ENCODE measurements around the gene TDRD9.

Gene TDRD9

DNA sequence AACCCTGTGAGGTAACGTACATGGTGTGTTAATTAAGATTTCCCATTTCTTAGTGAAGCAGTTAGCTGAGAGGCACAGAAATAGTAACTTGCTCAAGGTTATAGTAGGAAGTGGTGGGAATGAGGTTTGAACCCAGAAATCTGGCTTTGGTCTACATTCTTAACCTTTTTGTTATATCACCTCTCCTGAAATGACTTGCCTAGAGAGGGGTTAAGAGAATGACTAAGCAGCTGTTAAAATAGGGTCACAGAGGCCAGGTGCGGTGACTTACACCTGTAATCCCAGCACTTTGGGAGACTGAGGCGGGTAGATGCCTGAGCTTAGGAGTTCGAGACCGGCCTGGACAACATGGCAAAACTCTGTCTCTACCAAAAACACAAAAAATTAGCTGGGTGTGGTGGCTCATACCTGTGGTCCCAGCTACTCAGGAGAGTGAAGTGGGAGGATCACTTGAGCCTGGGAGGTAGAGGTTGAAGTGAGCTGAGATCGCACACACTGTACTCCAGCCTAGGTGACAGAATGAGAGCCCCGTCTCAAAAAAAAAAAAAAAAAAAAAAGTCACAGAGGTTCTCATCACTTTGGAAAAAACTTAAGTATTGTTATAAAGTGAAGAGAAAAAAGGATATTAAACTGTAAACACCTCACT, 71.7 kb downstream of the TDRD9 start:
- H4K8ac ChIP-seq (ENCODE audit: low read depth, low read length), result no peak overlapping the region
- no peak overlapping the region for H3K4ac ChIP-seq (ENCODE audit: low read depth, low read length)
- no peak overlapping the region for H2BK120ac ChIP-seq (ENCODE audit: low read depth, low read length)
- H3K4me3 ChIP-seq (ENCODE audit: low read length), result no peak overlapping the region
- H3K56ac ChIP-seq (ENCODE audit: low read length), result no peak overlapping the region
- no peak overlapping the region for H3K4me2 ChIP-seq (ENCODE audit: low read length)
- H3K23ac ChIP-seq (ENCODE audit: low read length), result no peak overlapping the region
- H2BK5ac ChIP-seq (ENCODE audit: low read length), result no peak overlapping the region
- H3K27me3 ChIP-seq (ENCODE audit: insufficient read depth, low read length, poor library complexity), result no peaks in the 10 kb centered on the region
- H3K36me3 ChIP-seq (ENCODE audit: control insufficient read depth, insufficient read depth, low read length), result no peaks in the 10 kb centered on the region
- H2BK15ac ChIP-seq (replicated peaks; ENCODE audit: low read depth), result no peak overlapping the region
- no peak overlapping the region for H3K27ac ChIP-seq (ENCODE audit: low read depth, low read length)
- no CpG with 5 or more reads among the region's 7 CpGs for WGBS (ENCODE audit: extremely low coverage, insufficient coverage, low lambda C conversion rate)
- H3K18ac ChIP-seq (ENCODE audit: low read length), result no peak overlapping the region
- no peaks in the 10 kb centered on the region for H3K4me1 ChIP-seq (ENCODE audit: control insufficient read depth, low read depth, low read length)
- no peak overlapping the region for H3K9ac ChIP-seq (ENCODE audit: low read length)
- no peak overlapping the region for H2AK5ac ChIP-seq (ENCODE audit: low read length)
- no peak overlapping the region for H4K5ac ChIP-seq (ENCODE audit: low read length)
- H3K79me1 ChIP-seq (ENCODE audit: low read length), result no peaks in the 10 kb centered on the region
- H3K79me2 ChIP-seq (ENCODE audit: control insufficient read depth, insufficient read depth, low read length), result no peaks in the 10 kb centered on the region
- DNase-seq, result no peak

DNA sequence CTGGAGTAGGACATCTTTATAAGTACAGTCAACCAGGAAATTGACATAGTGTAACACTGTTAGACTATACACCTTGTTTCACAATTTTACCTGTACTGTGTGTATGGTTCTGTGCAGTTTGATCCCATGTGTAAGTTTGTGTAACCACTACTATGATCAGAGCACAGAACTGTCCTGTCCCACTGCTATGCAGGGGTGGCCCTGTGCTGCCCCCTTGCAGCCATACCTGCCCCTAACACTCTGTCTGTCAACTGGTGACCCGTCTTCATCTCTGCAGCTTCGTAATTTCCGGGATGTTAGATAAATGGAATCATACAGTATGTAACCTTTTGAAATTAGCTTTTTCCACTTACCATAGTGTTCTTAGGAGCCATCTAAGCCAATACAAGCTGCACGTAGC, 72.7 kb downstream of the TDRD9 start:
- Histone ChIP-seq H2BK120ac (ENCODE audit: low read depth, low read length) (no peak overlapping the region), H3K27ac (ENCODE audit: low read depth, low read length) (no peak overlapping the region), H3K4me3 (ENCODE audit: low read length) (no peak overlapping the region), H2BK5ac (ENCODE audit: low read length) (no peak overlapping the region), H3K36me3 (ENCODE audit: control insufficient read depth, insufficient read depth, low read length) (no peaks in the 10 kb centered on the region), H3K79me2 (ENCODE audit: control insufficient read depth, insufficient read depth, low read length) (no peaks in the 10 kb centered on the region), H3K56ac (ENCODE audit: low read length) (no peak overlapping the region), H3K4me2 (ENCODE audit: low read length) (no peak overlapping the region), H3K9ac (ENCODE audit: low read length) (no peak overlapping the region), H2AK5ac (ENCODE audit: low read length) (no peak overlapping the region), H3K79me1 (ENCODE audit: low read length) (no peaks in the 10 kb centered on the region), H4K8ac (ENCODE audit: low read depth, low read length) (no peak overlapping the region), H3K4ac (ENCODE audit: low read depth, low read length) (no peak overlapping the region), H3K27me3 (ENCODE audit: insufficient read depth, low read length, poor library complexity) (no peaks in the 10 kb centered on the region), H3K23ac (ENCODE audit: low read length) (no peak overlapping the region), H3K4me1 (ENCODE audit: control insufficient read depth, low read depth, low read length) (no peaks in the 10 kb centered on the region), H4K5ac (ENCODE audit: low read length) (no peak overlapping the region), H3K18ac (ENCODE audit: low read length) (no peak overlapping the region), H2BK15ac (replicated peaks; ENCODE audit: low read depth) (no peak overlapping the region)
- no CpG with 5 or more reads among the region's 4 CpGs for WGBS (ENCODE audit: extremely low coverage, insufficient coverage, low lambda C conversion rate)
- DNase-seq, result peak; percentile 27

- Histone ChIP-seq H3K9ac (ENCODE audit: low read length) (no peak overlapping the region), H4K8ac (ENCODE audit: low read depth, low read length) (no peak overlapping the region), H3K56ac (ENCODE audit: low read length) (no peak overlapping the region), H3K23ac (ENCODE audit: low read length) (no peak overlapping the region), H3K4ac (ENCODE audit: low read depth, low read length) (no peak overlapping the region), H3K4me2 (ENCODE audit: low read length) (no peak overlapping the region), H3K79me2 (ENCODE audit: control insufficient read depth, insufficient read depth, low read length) (no peaks in the 10 kb centered on the region), H2AK5ac (ENCODE audit: low read length) (no peak overlapping the region), H3K27me3 (ENCODE audit: insufficient read depth, low read length, poor library complexity) (no peaks in the 10 kb centered on the region), H2BK15ac (replicated peaks; ENCODE audit: low read depth) (no peak overlapping the region), H3K18ac (ENCODE audit: low read length) (no peak overlapping the region), H4K5ac (ENCODE audit: low read length) (no peak overlapping the region), H3K27ac (ENCODE audit: low read depth, low read length) (no peak overlapping the region), H2BK5ac (ENCODE audit: low read length) (no peak overlapping the region), H3K4me3 (ENCODE audit: low read length) (no peak overlapping the region), H2BK120ac (ENCODE audit: low read depth, low read length) (no peak overlapping the region), H3K4me1 (ENCODE audit: control insufficient read depth, low read depth, low read length) (no peaks in the 10 kb centered on the region), H3K79me1 (ENCODE audit: low read length) (no peaks in the 10 kb centered on the region), H3K36me3 (ENCODE audit: control insufficient read depth, insufficient read depth, low read length) (no peaks in the 10 kb centered on the region)
- no peak for DNase-seq
- WGBS (ENCODE audit: extremely low coverage, insufficient coverage, low lambda C conversion rate), result no CpG with 5 or more reads among the region's 6 CpGs
These were observed 75.4 kb downstream of the TDRD9 start for GRCh38 chr14:104003616-104004015.

GRCh38 chr14:104004849-104005248, 76.6 kb downstream of the TDRD9 start:
- Histone ChIP-seq H3K4me3 (ENCODE audit: low read length) (no peak overlapping the region), H3K27ac (ENCODE audit: low read depth, low read length) (no peak overlapping the region), H3K36me3 (ENCODE audit: control insufficient read depth, insufficient read depth, low read length) (no peaks in the 10 kb centered on the region), H3K23ac (ENCODE audit: low read length) (no peak overlapping the region), H3K79me1 (ENCODE audit: low read length) (no peaks in the 10 kb centered on the region), H4K8ac (ENCODE audit: low read depth, low read length) (no peak overlapping the region), H4K5ac (ENCODE audit: low read length) (no peak overlapping the region), H2BK120ac (ENCODE audit: low read depth, low read length) (no peak overlapping the region), H2BK5ac (ENCODE audit: low read length) (no peak overlapping the region), H3K4me2 (ENCODE audit: low read length) (no peak overlapping the region), H3K18ac (ENCODE audit: low read length) (no peak overlapping the region), H2AK5ac (ENCODE audit: low read length) (no peak overlapping the region), H3K4ac (ENCODE audit: low read depth, low read length) (no peak overlapping the region), H2BK15ac (replicated peaks; ENCODE audit: low read depth) (no peak overlapping the region), H3K27me3 (ENCODE audit: insufficient read depth, low read length, poor library complexity) (no peaks in the 10 kb centered on the region), H3K9ac (ENCODE audit: low read length) (no peak overlapping the region), H3K79me2 (ENCODE audit: control insufficient read depth, insufficient read depth, low read length) (no peaks in the 10 kb centered on the region), H3K4me1 (ENCODE audit: control insufficient read depth, low read depth, low read length) (no peaks in the 10 kb centered on the region), H3K56ac (ENCODE audit: low read length) (no peak overlapping the region)
- DNase-seq, result no peak
- no CpG with 5 or more reads among the region's 1 CpG for WGBS (ENCODE audit: extremely low coverage, insufficient coverage, low lambda C conversion rate)

DNA sequence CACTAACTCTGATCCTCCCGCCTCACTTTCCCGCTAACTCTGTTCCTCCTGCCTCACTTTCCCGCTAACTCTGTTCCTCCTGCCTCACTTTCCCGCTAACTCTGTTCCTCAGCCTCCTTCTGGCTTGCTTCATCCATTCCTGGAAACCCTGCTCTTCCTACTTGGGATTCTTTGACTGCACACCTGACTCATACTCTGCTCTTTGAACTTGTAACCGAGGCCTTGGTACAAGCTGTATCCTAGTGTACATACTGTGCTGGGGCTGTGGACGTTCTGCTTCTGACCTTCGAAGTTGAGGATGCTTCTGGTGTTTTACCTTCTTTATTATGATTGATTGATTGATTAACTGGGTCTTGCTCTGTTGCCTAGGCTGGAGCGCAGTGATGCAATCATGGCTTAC, 77.2 kb downstream of the TDRD9 start:
- no peak overlapping the region for H2BK15ac ChIP-seq (replicated peaks; ENCODE audit: low read depth)
- H3K23ac ChIP-seq (ENCODE audit: low read length), result no peak overlapping the region
- H3K27ac ChIP-seq (ENCODE audit: low read depth, low read length), result no peak overlapping the region
- no peak overlapping the region for H2BK120ac ChIP-seq (ENCODE audit: low read depth, low read length)
- no peak overlapping the region for H3K4ac ChIP-seq (ENCODE audit: low read depth, low read length)
- no peak for DNase-seq
- no peak overlapping the region for H2AK5ac ChIP-seq (ENCODE audit: low read length)
- no peak overlapping the region for H4K5ac ChIP-seq (ENCODE audit: low read length)
- H2BK5ac ChIP-seq (ENCODE audit: low read length), result no peak overlapping the region
- no peaks in the 10 kb centered on the region for H3K4me1 ChIP-seq (ENCODE audit: control insufficient read depth, low read depth, low read length)
- no peaks in the 10 kb centered on the region for H3K36me3 ChIP-seq (ENCODE audit: control insufficient read depth, insufficient read depth, low read length)
- H3K79me1 ChIP-seq (ENCODE audit: low read length), result no peaks in the 10 kb centered on the region
- no CpG with 5 or more reads among the region's 8 CpGs for WGBS (ENCODE audit: extremely low coverage, insufficient coverage, low lambda C conversion rate)
- no peak overlapping the region for H4K8ac ChIP-seq (ENCODE audit: low read depth, low read length)
- H3K79me2 ChIP-seq (ENCODE audit: control insufficient read depth, insufficient read depth, low read length), result no peaks in the 10 kb centered on the region
- H3K4me2 ChIP-seq (ENCODE audit: low read length), result no peak overlapping the region
- no peak overlapping the region for H3K18ac ChIP-seq (ENCODE audit: low read length)
- no peak overlapping the region for H3K4me3 ChIP-seq (ENCODE audit: low read length)
- no peaks in the 10 kb centered on the region for H3K27me3 ChIP-seq (ENCODE audit: insufficient read depth, low read length, poor library complexity)
- H3K9ac ChIP-seq (ENCODE audit: low read length), result no peak overlapping the region
- no peak overlapping the region for H3K56ac ChIP-seq (ENCODE audit: low read length)

- no peak overlapping the region for H2AK5ac ChIP-seq (ENCODE audit: low read length)
- H3K36me3 ChIP-seq (ENCODE audit: control insufficient read depth, insufficient read depth, low read length), result no peaks in the 10 kb centered on the region
- DNase-seq, result no peak
- H2BK5ac ChIP-seq (ENCODE audit: low read length), result no peak overlapping the region
- no peak overlapping the region for H3K9ac ChIP-seq (ENCODE audit: low read length)
- no peak overlapping the region for H4K8ac ChIP-seq (ENCODE audit: low read depth, low read length)
- no CpG with 5 or more reads among the region's 12 CpGs for WGBS (ENCODE audit: extremely low coverage, insufficient coverage, low lambda C conversion rate)
- H3K4me2 ChIP-seq (ENCODE audit: low read length), result no peak overlapping the region
- no peak overlapping the region for H2BK15ac ChIP-seq (replicated peaks; ENCODE audit: low read depth)
- no peaks in the 10 kb centered on the region for H3K79me2 ChIP-seq (ENCODE audit: control insufficient read depth, insufficient read depth, low read length)
- H4K5ac ChIP-seq (ENCODE audit: low read length), result no peak overlapping the region
- H3K4me1 ChIP-seq (ENCODE audit: control insufficient read depth, low read depth, low read length), result no peaks in the 10 kb centered on the region
- no peak overlapping the region for H3K18ac ChIP-seq (ENCODE audit: low read length)
- H3K4ac ChIP-seq (ENCODE audit: low read depth, low read length), result no peak overlapping the region
- no peaks in the 10 kb centered on the region for H3K79me1 ChIP-seq (ENCODE audit: low read length)
- H2BK120ac ChIP-seq (ENCODE audit: low read depth, low read length), result no peak overlapping the region
- H3K27me3 ChIP-seq (ENCODE audit: insufficient read depth, low read length, poor library complexity), result no peaks in the 10 kb centered on the region
- no peak overlapping the region for H3K27ac ChIP-seq (ENCODE audit: low read depth, low read length)
- no peak overlapping the region for H3K56ac ChIP-seq (ENCODE audit: low read length)
- no peak overlapping the region for H3K4me3 ChIP-seq (ENCODE audit: low read length)
- H3K23ac ChIP-seq (ENCODE audit: low read length), result no peak overlapping the region
These were observed 78.9 kb downstream of the TDRD9 start for GRCh38 chr14:104007121-104007520.
